HG02973 (cell line): ENCODE results near the gene F2RL2.
"Not testable (repeated sequence)": the region's sequence is repeated elsewhere in the genome, so short reads cannot be mapped to it uniquely, and the experiment has no call there.

Experiments
- ATAC-seq: cut with Tn5 transposase; IDR thresholded peaks from one replicate; pipeline ENCODE4 v1.9.1; 2021; ENCODE audit warnings: moderate library complexity; ENCODE audit not compliant: unreplicated experiment

Gene F2RL2

GRCh38 chr5:76625087-76625815 lies 2.0 kb upstream of the F2RL2 start:
- ATAC-seq = no peak

- ATAC-seq = no peak
Observed at GRCh38 chr5:76622076-76622475, 1.1 kb downstream of the F2RL2 start.

- ATAC-seq = no peak
Observed at GRCh38 chr5:76620166-76620565, 3.0 kb downstream of the F2RL2 start.

- ATAC-seq = no peak
Observed at GRCh38 chr5:76617675-76618074, 5.5 kb downstream of the F2RL2 start.

- ATAC-seq = no peak
Observed at GRCh38 chr5:76617229-76617628, 6.0 kb downstream of the F2RL2 start.

- no peak for ATAC-seq
Observed at GRCh38 chr5:76616206-76616605, 7.0 kb downstream of the F2RL2 start.

- ATAC-seq = no peak
Observed at GRCh38 chr5:76615759-76616158, 7.4 kb downstream of the F2RL2 start.

GRCh38 chr5:76612942-76613341 lies 10.3 kb downstream of the F2RL2 start:
- no peak for ATAC-seq

- ATAC-seq = no peak
Observed at GRCh38 chr5:76610196-76610595, 13.0 kb downstream of the F2RL2 start.

GRCh38 chr5:76608833-76609232 lies 14.4 kb downstream of the F2RL2 start:
- no peak for ATAC-seq

GRCh38 chr5:76607353-76607871 lies 15.8 kb downstream of the F2RL2 start:
- no peak for ATAC-seq

GRCh38 chr5:76606701-76607100 lies 16.5 kb downstream of the F2RL2 start:
- no peak for ATAC-seq

GRCh38 chr5:76604838-76605237 lies 18.4 kb downstream of the F2RL2 start:
- no peak for ATAC-seq

GRCh38 chr5:76603991-76604390 lies 19.2 kb downstream of the F2RL2 start:
- not testable (repeated sequence) for ATAC-seq

GRCh38 chr5:76602094-76602726 lies 21.0 kb downstream of the F2RL2 start:
- ATAC-seq = no peak

GRCh38 chr5:76601470-76601869 lies 21.7 kb downstream of the F2RL2 start:
- ATAC-seq = no peak

- ATAC-seq = no peak
Observed at GRCh38 chr5:76600716-76601115, 22.5 kb downstream of the F2RL2 start.

- ATAC-seq = no peak
Observed at GRCh38 chr5:76598531-76598930, 24.7 kb downstream of the F2RL2 start.

- no peak for ATAC-seq
Observed at GRCh38 chr5:76595755-76596481, 27.3 kb downstream of the F2RL2 start.

GRCh38 chr5:76594107-76594506 lies 29.1 kb downstream of the F2RL2 start:
- ATAC-seq = no peak

- no peak for ATAC-seq
Observed at GRCh38 chr5:76592692-76593091, 30.5 kb downstream of the F2RL2 start.

GRCh38 chr5:76591366-76591765 lies 31.8 kb downstream of the F2RL2 start:
- no peak for ATAC-seq
